ENCODE results near the gene SERINC3.
"Not testable (repeated sequence)": the region's sequence is repeated elsewhere in the genome, so short reads cannot be mapped to it uniquely, and the experiment has no call there.

The SERINC3 gene

DNA sequence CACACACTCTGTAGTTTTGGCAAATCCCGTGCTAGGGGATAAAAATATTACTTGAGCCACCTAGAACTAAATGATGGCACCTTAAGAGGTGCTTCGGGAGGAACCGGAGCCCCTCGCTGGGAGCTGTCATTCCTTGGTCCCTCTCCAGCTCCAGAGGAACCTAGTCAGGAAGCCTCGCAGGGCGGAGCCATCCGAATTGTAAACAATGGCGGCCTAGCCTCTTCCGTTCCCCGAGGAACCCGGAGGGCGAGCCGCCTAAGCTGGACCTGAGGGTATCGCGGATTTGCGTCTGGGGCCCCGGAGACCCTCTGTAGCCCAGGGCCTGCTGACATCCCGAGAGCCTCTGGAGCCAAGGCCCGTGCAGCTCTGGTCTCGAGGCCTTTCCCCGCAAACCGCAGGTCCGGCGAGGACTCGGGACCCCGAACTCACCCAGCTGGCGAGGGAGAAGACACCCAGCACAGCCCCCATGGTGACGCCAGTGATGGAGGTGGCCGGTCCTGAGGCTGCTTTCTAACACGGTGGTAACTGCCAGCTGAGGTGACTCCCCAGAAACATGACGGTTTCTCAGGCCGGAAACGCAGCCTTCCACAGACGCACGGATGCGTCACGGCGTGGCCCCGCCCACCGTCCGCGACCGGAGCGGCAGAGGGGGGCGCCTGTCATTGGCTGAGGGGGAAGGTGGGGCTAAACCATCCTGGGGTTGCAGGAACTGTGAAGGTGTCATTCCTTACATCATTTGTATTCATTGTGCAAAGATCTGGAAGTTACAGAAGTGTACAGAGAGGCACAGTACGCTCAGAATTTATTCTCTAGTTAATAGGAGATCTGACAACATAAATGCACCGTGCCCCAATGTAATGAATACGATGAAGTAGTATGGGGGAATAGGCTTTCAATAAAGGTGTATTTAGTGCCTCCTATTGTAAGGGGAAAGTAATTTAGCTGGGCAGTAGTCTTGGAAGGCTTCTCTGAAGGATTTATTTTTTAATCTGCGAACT, at the start of gene SERINC3:
Gene SERINC3, minus strand, starts transcription at position 587 of the 998 bp plus-strand sequence. Its CDS starts 119 bp downstream, at position 468.
- peak; percentile 88 for DNase-seq

- DNase-seq = no peak
Measured at GRCh38 chr20:44571362-44571988, 49.6 kb upstream of the SERINC3 start.

- no peak for DNase-seq
Measured at GRCh38 chr20:44570367-44570766, 48.5 kb upstream of the SERINC3 start.

- DNase-seq = no peak
Measured at GRCh38 chr20:44566811-44567210, 44.9 kb upstream of the SERINC3 start.

- no peak for DNase-seq
Measured at GRCh38 chr20:44566018-44566417, 44.1 kb upstream of the SERINC3 start.

DNA sequence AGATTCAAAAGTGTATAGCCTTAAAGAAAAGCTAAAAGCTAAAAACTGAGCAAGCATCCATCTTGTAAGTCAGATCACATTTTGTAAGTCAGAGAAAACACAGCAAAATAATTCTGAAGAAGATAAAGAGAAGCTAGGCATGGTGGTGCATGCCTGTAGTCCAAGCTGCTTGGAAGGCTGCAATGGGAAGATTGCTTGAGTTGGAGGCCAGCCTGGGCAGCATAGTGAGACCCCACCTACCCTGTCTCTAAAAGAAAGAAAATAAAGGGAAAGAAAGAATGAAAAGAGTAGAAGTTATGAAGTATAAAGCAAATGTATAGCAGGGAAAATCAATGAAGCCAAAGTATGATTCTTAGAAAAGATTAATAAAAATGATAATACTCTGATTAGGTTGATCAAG, 40.0 kb upstream of the SERINC3 start:
- DNase-seq = no peak

DNA sequence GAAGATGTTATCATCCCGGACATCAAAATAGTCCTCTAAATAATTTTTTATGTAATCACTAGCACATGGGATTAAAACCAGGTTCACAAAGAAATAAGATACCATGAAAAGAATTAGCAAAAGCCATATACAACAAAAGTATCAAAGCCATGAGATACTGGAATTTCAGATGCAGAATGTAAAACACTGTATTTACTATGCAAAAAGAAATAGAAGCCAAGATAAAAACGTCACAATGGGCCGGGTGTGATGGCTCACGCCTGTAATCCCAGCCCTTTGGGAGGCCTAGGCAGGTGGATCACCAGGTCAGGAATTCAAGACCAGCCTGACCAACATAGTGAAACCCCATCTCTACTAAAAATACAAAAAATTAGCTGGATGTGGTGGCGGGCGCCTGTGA, 38.9 kb upstream of the SERINC3 start:
- DNase-seq = not testable (repeated sequence)

- no peak for DNase-seq
Measured at GRCh38 chr20:44560229-44560628, 38.4 kb upstream of the SERINC3 start.

DNA sequence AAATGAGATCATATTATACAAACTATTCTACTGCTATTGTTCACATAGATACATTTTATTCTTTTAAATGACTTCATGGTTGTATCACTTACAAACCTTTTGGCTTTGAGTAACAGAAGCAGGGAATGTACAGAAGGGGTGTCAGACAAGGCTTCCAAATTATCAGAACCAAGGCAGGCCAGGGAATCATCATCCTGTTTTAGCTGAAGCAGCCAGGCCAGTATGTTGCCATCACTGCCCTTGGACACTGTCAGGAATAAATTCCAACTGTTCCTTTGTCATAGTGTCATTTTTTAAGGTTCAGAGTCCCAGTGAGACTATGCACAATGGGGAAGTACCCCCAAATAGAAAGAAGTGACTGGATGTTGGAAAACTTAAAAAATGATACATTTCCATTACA, 37.4 kb upstream of the SERINC3 start:
- DNase-seq = no peak

- no peak for DNase-seq
Measured at GRCh38 chr20:44552950-44553908, 31.4 kb upstream of the SERINC3 start.

GRCh38 chr20:44552568-44552949, 30.7 kb upstream of the SERINC3 start:
- no peak for DNase-seq

GRCh38 chr20:44552050-44552449, 30.2 kb upstream of the SERINC3 start:
- no peak for DNase-seq

- DNase-seq = no peak
Measured at GRCh38 chr20:44549123-44549522, 27.3 kb upstream of the SERINC3 start.

GRCh38 chr20:44547419-44547818, 25.5 kb upstream of the SERINC3 start:
- DNase-seq = no peak

GRCh38 chr20:44544263-44544662, 22.4 kb upstream of the SERINC3 start:
- DNase-seq = no peak

DNA sequence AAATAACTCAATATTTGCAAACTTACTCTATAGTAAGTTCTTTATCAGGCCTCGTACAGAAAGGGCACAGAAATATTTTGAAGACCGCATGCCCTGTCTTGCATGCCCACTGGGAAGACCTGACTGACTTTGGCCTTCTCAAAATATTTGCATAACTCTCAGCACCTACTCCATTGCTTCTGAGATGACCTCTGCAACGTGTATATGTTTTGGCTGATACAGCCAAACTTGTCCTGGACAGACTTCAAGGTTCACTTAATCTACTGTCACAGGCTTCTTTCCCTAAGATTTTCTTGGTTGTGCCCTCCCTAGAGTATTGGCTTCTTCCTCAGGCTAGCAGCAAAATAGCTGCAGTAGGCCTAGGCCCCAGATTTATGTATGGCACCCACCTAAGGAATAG, 21.5 kb upstream of the SERINC3 start:
- DNase-seq = no peak

DNA sequence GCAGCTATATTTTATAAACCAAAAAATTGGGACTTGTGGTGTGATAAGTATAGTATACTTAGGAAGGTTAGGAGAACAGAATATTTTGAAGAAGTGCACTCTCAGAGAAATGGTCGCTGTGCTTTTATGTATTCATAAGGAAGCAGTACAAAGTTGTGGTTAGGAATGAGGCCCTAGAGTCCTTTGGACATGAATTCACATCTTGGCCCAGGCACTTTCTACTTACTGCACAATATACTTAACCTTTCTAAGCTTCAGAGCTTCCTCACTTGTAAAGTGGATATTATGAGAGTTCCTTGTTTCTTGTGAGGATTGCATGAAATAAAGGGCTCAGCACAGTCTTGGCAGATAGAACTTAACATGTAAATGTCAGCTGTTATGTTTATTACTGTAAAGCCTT, 21.0 kb upstream of the SERINC3 start:
- no peak for DNase-seq

- no peak for DNase-seq
Measured at GRCh38 chr20:44541992-44542391, 20.1 kb upstream of the SERINC3 start.

GRCh38 chr20:44540834-44541233, 19.0 kb upstream of the SERINC3 start:
- no peak for DNase-seq

DNA sequence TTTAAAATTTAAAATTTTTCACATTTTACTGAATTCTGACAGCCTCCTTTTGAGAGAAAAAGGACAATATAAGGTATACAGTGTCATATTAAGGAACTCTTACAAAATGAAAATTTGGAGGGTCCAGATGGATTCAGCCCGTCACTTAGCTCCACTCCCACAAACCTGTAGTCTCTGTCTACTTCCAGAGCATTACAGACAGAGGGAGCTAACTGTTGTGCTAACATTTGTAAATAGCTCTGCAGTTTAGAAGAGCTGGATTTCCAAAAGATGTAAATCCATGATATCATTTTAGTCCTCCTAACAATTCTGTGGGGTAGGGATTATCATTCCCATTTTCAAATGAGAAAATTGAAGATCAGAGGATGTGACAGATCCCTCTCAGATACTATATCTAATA, 16.1 kb upstream of the SERINC3 start:
- DNase-seq = no peak

- no peak for DNase-seq
Measured at GRCh38 chr20:44536175-44536574, 14.3 kb upstream of the SERINC3 start.

GRCh38 chr20:44533928-44534327, 12.1 kb upstream of the SERINC3 start:
- DNase-seq = no peak

DNA sequence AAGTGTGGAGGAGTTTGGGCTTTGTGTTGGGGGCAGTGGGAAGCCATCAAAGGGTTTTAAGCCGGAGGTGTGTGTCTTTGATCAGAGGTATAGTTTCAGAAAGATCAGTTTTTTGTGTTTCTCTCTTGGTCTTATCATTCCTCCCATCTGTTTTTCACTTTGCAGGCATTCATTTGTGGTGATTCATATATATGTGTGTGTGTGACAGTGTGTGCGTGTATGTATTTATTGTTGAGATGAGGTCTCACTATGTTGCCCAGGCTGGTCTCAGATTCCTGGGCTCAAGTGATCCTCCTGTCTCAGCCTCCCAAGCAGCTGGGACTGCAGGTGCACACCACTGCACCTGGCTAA, 11.1 kb upstream of the SERINC3 start:
- DNase-seq = no peak
